KMS-11 (cell line): ENCODE results near the gene SHB.

ENCODE experiments used
- H2AFZ ChIP-seq: fragments of 200-600 bp; sonication (generic); 2 replicates; pipeline ENCODE4 v1.6.1; 2016; ENCODE audit warnings: antibody characterized with exemption, mixed run types, low read depth
- H3K27ac ChIP-seq: fragments of 200-600 bp; sonication (generic); 2 replicates; pipeline ENCODE4 v1.6.1; 2016; ENCODE audit warnings: mild to moderate bottlenecking, mixed run types
- H3K27me3 ChIP-seq: fragments of 200-600 bp; sonication (generic); 2 replicates; pipeline ENCODE4 v1.6.1; 2017; ENCODE audit warnings: mild to moderate bottlenecking, low read depth, mixed run types, moderate library complexity; ENCODE audit not compliant: insufficient read depth
- H3K36me3 ChIP-seq: fragments of 200-600 bp; sonication (generic); 2 replicates; pipeline ENCODE4 v1.6.1; 2017; ENCODE audit warnings: mild to moderate bottlenecking, mixed run types; ENCODE audit not compliant: insufficient read depth
- H3K4me1 ChIP-seq: fragments of 200-600 bp; sonication (generic); 2 replicates; pipeline ENCODE4 v1.6.1; 2016; ENCODE audit warnings: mild to moderate bottlenecking, low read depth, mixed run types; ENCODE audit not compliant: poor library complexity, severe bottlenecking
- H3K4me2 ChIP-seq: fragments of 200-600 bp; sonication (generic); 2 replicates; pipeline ENCODE4 v1.7.0; 2016; ENCODE audit warnings: mild to moderate bottlenecking, mixed run types
- H3K4me3 ChIP-seq: fragments of 200-600 bp; sonication (generic); IDR thresholded peaks from 2 replicates; pipeline ENCODE4 v1.6.1; 2017; ENCODE audit warnings: low read depth, low read length, mixed read lengths; ENCODE audit not compliant: insufficient read depth
- H3K79me2 ChIP-seq: fragments of 200-600 bp; sonication (generic); 2 replicates; pipeline ENCODE4 v1.6.1; 2016; ENCODE audit warnings: low read depth, mixed run types; ENCODE audit not compliant: insufficient read depth
- H3K9ac ChIP-seq: fragments of 200-600 bp; sonication (generic); 2 replicates; pipeline ENCODE4 v1.6.1; 2016; ENCODE audit warnings: mild to moderate bottlenecking, mixed run types
- H4K20me1 ChIP-seq: fragments of 200-600 bp; sonication (generic); 2 replicates; pipeline ENCODE4 v1.6.1; 2016; ENCODE audit warnings: mild to moderate bottlenecking, mixed run types; ENCODE audit not compliant: insufficient read depth
- TF ChIP-seq, protein P1 (sequence below): fragments of 200-600 bp; sonication (generic); conservative IDR thresholded peaks from 2 replicates; pipeline ENCODE4 v1.6.1; 2017; ENCODE audit warnings: low read depth, mild to moderate bottlenecking, antibody characterized with exemption, low read length, moderate library complexity, mixed read lengths

The SHB gene

DNA sequence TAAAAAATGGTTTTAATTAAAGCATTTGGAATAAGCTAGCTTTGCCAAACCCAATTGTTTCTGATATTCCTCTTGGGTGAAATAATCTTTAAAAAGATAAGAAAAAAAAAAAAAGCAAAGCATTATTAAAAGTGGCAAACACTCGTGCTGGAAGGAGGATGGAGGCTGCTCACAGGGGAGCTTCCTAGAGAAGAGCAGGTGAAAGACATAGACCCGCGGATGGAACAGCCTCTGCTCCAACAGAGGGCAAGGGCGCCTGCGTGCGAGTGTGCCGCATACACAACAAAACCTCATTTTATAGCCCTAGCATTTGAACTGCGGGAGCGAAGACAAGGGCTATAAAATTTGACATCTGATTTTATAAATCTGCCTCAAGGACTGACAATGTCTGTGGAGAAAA is 131.7 kb downstream of the SHB start:
- Histone ChIP-seq H3K79me2 (no peaks in the 10 kb centered on the region), H3K9ac (no peak overlapping the region), H4K20me1 (no peaks in the 10 kb centered on the region), H3K27ac (no peak overlapping the region), H3K4me3 (no peak overlapping the region), H3K36me3 (no peaks in the 10 kb centered on the region), H3K27me3 (no peaks in the 10 kb centered on the region), H3K4me1 (no peaks in the 10 kb centered on the region), H3K4me2 (no peak overlapping the region), H2AFZ (no peak overlapping the region)
- TF ChIP-seq, protein P1, sequence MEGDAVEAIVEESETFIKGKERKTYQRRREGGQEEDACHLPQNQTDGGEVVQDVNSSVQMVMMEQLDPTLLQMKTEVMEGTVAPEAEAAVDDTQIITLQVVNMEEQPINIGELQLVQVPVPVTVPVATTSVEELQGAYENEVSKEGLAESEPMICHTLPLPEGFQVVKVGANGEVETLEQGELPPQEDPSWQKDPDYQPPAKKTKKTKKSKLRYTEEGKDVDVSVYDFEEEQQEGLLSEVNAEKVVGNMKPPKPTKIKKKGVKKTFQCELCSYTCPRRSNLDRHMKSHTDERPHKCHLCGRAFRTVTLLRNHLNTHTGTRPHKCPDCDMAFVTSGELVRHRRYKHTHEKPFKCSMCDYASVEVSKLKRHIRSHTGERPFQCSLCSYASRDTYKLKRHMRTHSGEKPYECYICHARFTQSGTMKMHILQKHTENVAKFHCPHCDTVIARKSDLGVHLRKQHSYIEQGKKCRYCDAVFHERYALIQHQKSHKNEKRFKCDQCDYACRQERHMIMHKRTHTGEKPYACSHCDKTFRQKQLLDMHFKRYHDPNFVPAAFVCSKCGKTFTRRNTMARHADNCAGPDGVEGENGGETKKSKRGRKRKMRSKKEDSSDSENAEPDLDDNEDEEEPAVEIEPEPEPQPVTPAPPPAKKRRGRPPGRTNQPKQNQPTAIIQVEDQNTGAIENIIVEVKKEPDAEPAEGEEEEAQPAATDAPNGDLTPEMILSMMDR = no peak

DNA sequence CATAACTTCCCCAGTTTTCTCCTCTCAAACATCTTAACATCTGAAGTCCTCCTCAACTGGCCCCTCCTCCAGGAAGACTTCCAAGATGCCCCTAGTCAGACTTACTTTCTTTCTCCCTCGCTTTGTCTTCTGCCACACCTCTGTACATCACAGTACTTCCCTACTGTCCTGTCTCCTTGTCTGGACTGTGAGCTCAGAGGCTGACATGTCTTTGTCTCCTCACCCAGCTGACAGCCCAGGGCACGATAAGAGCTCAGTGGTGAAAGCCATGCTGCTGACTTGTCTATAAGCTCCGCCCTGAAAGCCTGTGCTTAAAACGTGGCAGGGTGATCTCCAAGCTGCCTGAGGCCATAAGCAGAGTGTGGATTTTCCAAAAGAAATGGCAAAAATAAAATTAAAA is 132.1 kb downstream of the SHB start:
- Histone ChIP-seq H4K20me1 (no peaks in the 10 kb centered on the region), H2AFZ (no peak overlapping the region), H3K4me2 (no peak overlapping the region), H3K27me3 (no peaks in the 10 kb centered on the region), H3K36me3 (no peaks in the 10 kb centered on the region), H3K79me2 (no peaks in the 10 kb centered on the region), H3K4me3 (no peak overlapping the region), H3K9ac (no peak overlapping the region), H3K27ac (no peak overlapping the region), H3K4me1 (no peaks in the 10 kb centered on the region)
- TF ChIP-seq, protein P1 = no peak

DNA sequence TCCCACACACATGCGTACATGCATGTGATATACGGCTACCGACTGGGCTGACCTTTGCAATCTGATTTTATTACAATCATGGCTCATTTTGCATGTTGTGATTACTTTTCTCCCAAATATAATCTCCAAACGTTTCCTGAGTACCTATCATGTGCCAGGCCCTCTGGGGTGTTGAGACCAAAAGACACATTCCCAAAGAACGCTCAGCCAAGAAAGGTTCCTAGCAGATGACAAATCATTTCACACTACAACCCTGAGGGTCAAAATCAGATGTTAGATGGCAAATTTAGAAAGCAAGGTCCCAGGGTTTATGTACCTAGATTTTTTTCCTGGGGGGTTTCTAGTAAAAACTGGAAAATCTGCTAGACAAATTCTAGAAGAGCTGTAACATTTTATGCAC is 132.7 kb downstream of the SHB start:
- H3K79me2 ChIP-seq = no peaks in the 10 kb centered on the region
- H4K20me1 ChIP-seq = no peaks in the 10 kb centered on the region
- H3K4me1 ChIP-seq = no peaks in the 10 kb centered on the region
- no peaks in the 10 kb centered on the region for H3K36me3 ChIP-seq
- H3K4me2 ChIP-seq = no peak overlapping the region
- H3K27me3 ChIP-seq = no peaks in the 10 kb centered on the region
- TF ChIP-seq, protein P1 = no peak
- H3K9ac ChIP-seq = no peak overlapping the region
- H3K27ac ChIP-seq = no peak overlapping the region
- H2AFZ ChIP-seq = no peak overlapping the region
- H3K4me3 ChIP-seq = no peak overlapping the region

DNA sequence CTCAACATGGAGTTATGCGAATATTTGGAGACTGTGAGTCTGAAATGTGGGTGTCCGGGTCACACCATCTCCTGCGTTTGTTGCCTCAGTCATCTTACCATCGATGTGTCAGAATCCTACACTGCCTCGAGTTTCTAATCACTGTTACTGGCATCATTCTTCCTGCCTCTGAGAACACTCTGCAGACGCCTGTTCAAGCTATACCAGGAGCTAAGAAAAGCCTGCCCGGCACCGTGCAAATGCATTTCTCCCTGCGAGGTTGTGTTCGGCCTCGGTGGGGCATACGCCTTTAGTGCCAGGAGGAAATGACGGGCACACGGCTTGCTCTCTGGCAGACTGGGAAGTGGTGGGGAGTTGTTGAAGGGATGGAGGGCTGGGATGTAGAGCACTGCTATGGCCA is 133.9 kb downstream of the SHB start:
- Histone ChIP-seq H3K79me2 (no peaks in the 10 kb centered on the region), H3K4me1 (no peaks in the 10 kb centered on the region), H4K20me1 (no peaks in the 10 kb centered on the region), H3K4me3 (no peak overlapping the region), H3K27me3 (no peaks in the 10 kb centered on the region), H3K9ac (no peak overlapping the region), H3K4me2 (no peak overlapping the region), H3K36me3 (no peaks in the 10 kb centered on the region), H3K27ac (no peak overlapping the region), H2AFZ (no peak overlapping the region)
- TF ChIP-seq, protein P1 = no peak

DNA sequence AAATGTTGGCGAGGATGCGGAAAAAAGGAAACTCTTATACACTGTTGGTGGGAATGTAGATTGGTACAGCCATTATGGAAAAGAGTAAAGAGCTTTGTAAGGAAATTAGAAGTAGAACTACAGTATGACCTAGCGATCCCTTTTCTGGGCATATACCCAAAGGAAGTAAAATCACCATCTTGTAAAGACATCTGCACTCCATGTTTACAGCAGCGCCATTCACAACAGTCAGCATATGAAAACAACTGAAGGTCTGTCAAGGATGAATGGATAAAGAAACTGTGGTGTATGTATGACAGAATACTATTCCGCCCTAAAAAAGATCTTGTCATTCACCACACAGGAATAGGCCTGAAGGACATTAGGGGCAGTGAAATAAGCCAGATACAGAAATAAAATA is 137.4 kb downstream of the SHB start:
- TF ChIP-seq, protein P1 = no peak

More for the DNA sequence above, 137.4 kb downstream of the SHB start:
- Histone ChIP-seq H2AFZ (no peak overlapping the region), H3K27ac (no peak overlapping the region), H3K9ac (no peak overlapping the region), H4K20me1 (no peaks in the 10 kb centered on the region), H3K4me2 (no peak overlapping the region), H3K36me3 (no peaks in the 10 kb centered on the region), H3K27me3 (no peaks in the 10 kb centered on the region), H3K4me3 (no peak overlapping the region), H3K79me2 (no peaks in the 10 kb centered on the region), H3K4me1 (no peaks in the 10 kb centered on the region)
